Right lobe of liver (tissue), 6 donors: ENCODE results near the gene NCKAP5. TPM values are rescaled to one million over a fixed set of nuclear protein-coding genes. Genes with fewer than 3 reads are reported as not detected.

Source experiments
- ATAC-seq, 4 donors: fragments of 200-7000 bp; cut with Tn5 transposase; one replicate each; pipeline ENCODE4 v1.9.1; 2020; ENCODE audit warnings: mild to moderate bottlenecking in 4 of 4, moderate library complexity in 4 of 4
- DNase-seq, 3 donors: peaks; one replicate each; pipeline ENCODE4 v3.0.0-alpha.2; 2020
- H3K27ac ChIP-seq, 3 donors: fragments of 200-600 bp; one replicate each; pipeline ENCODE4 v1.8.0; 2022
- H3K27me3 ChIP-seq, 2 donors: fragments of 200-600 bp; one replicate each; pipeline ENCODE4 v1.8.0; 2022
- H3K36me3 ChIP-seq, 4 donors: fragments of 200-600 bp; sonication (generic) in 1 of 4; one replicate each; pipeline versions ENCODE4 v1.5.1 to v1.8.0; 2017 to 2022; ENCODE audit warnings: control low read depth in 1 of 4
- H3K4me1 ChIP-seq, 4 donors: fragments of 200-600 bp; sonication (generic) in 1 of 4; one replicate each; pipeline versions ENCODE4 v1.5.1 to v1.8.0; 2017 to 2022; ENCODE audit warnings: control low read depth in 1 of 4
- H3K4me3 ChIP-seq, 3 donors: fragments of 200-600 bp; one replicate each; pipeline ENCODE4 v1.8.0; 2022
- H3K9me3 ChIP-seq, 4 donors: fragments of 200-600 bp; sonication (generic) in 1 of 4; one replicate each; pipeline versions ENCODE4 v1.5.1 to v1.8.0; 2017 to 2022; ENCODE audit warnings: control low read depth in 1 of 4
- POLR2A ChIP-seq: fragments of 450-650 bp; IDR thresholded peaks from one replicate; pipeline ENCODE4 v1.6.1; 2017; ENCODE audit warnings: antibody characterized with exemption, mild to moderate bottlenecking
- WGBS: methylation state at CpG from one replicate; pipeline ENCODE4 v1.1.6; 2018; ENCODE audit warnings: low coverage, low lambda C conversion rate; ENCODE audit not compliant: insufficient coverage; ENCODE audit errors: missing lambda C conversion rate; 5-methylcytosine and 5-hydroxymethylcytosine counted together
- intact Hi-C, 2 donors: fragments of 100-400 bp; cut with DNase I; formaldehyde crosslinking; loops; one replicate each; pipeline versions ENCODE4 v1.11.2 to v1.14.1; 2022
- total RNA-seq, 6 experiments: library from RNA; depleted of rRNA in 2 of 6; stranded (reverse); fragments of >200 nt in 2 of 6; fragmentation: NEBNext Ultra II Directional in 3 of 6; extraction: Animal tissue kit (Norgen Biotek cat#: 25700) in 3 of 6; gene quantifications; one replicate each; pipeline versions ENCODE4 v1.1.0 to v1.2.4, GENCODE V29; 2016 to 2023
- TF ChIP-seq, protein P1 (sequence below), 4 donors: fragments of 200-600 bp in 3 of 4; fragments of 450-650 bp in 1 of 4; IDR thresholded peaks; one replicate each; pipeline versions ENCODE4 v1.5.1 to v1.8.0; 2016 to 2022; ENCODE audit warnings: antibody characterized with exemption in 4 of 4, mild to moderate bottlenecking in 2 of 4
- donor health status: DM: no; HTN: yes; CAD: no.
- donor health status: DM: no; HTN: no; CAD: no.
- donor health status: DM: no; HTN: no; CAD: no.
- donor health status: DM: no; HTN: yes; CAD: no.
- donor health status: DM: no; HTN: yes; CAD: no.

The NCKAP5 gene
- total RNA-seq, 6 experiments from 2014 or later, result 3.6 to 11.7 (median 6.9) TPM

DNA sequence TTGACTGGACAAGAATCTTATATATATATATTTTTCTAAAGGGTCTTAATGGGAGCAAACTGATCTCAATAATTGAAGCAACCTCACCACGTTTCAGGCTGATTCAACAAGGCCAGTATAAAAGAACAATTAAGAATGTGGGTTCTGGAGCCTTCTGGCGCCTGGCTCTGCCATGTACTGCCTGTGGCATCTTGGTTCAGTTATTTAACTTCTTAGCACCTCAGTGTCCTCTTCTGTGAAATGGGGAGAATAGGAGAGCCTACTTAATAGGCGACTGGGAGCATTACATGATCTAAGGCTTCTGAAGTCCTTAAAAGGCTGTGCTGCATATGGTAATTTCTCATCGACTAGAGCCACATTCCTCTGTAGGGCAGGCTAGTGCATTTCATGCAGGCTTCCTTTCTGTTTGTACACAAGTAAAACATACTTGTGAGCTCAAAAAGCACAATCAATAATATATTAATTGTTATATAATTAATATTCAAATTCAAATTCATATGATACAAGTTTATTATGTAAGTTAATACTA lies 779.9 kb downstream of the NCKAP5 start:
- no peak overlapping the region for H3K4me3 ChIP-seq
- H3K27me3 ChIP-seq, result no peaks in the 10 kb centered on the region
- H3K36me3 ChIP-seq, result no peaks in the 10 kb centered on the region
- ATAC-seq (no peak), DNase-seq (no peak)
- TF ChIP-seq, protein P1, sequence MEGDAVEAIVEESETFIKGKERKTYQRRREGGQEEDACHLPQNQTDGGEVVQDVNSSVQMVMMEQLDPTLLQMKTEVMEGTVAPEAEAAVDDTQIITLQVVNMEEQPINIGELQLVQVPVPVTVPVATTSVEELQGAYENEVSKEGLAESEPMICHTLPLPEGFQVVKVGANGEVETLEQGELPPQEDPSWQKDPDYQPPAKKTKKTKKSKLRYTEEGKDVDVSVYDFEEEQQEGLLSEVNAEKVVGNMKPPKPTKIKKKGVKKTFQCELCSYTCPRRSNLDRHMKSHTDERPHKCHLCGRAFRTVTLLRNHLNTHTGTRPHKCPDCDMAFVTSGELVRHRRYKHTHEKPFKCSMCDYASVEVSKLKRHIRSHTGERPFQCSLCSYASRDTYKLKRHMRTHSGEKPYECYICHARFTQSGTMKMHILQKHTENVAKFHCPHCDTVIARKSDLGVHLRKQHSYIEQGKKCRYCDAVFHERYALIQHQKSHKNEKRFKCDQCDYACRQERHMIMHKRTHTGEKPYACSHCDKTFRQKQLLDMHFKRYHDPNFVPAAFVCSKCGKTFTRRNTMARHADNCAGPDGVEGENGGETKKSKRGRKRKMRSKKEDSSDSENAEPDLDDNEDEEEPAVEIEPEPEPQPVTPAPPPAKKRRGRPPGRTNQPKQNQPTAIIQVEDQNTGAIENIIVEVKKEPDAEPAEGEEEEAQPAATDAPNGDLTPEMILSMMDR (IDR thresholded peaks at IDR 0.05), result no peak
- TF ChIP-seq POLR2A, result no peak
- H3K4me1 ChIP-seq, result no peaks in the 10 kb centered on the region
- H3K27ac ChIP-seq, result no peak overlapping the region
- intact Hi-C loops, result no loop called here
- 42% methylated on average over 3 of the region's 4 CpGs for WGBS
- no peaks in the 10 kb centered on the region for H3K9me3 ChIP-seq

DNA sequence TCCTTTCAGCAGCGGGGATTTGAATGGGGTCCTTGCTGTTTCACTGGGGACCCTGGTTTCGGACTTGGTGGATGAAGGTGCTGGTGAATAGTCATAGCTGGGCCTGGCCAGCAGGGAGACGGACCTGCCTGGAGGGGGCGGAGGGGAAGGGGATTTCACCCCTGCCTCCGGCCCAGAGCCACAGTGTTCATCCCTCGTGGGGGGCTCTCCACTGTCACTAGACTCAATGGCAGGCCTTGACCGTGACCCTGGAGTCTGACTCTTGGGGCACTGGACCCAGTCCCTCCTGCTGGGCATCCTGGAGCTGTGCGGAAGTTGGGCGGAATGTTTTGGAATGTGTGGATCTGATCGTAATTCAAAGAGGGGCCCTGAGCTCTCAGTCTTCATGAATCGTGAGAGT lies 784.4 kb downstream of the NCKAP5 start:
- Histone ChIP-seq H3K4me3 (no peak overlapping the region), H3K9me3 (no peaks in the 10 kb centered on the region), H3K36me3 (no peaks in the 10 kb centered on the region), H3K4me1 (no peaks in the 10 kb centered on the region), H3K27me3 (no peaks in the 10 kb centered on the region), H3K27ac (no peak overlapping the region)
- intact Hi-C loops, result no loop called here
- ATAC-seq, result no peak
- no peak for TF ChIP-seq POLR2A
- TF ChIP-seq, protein P1 (IDR thresholded peaks at IDR 0.05), result no peak
- 60% methylated on average over 1 of the region's 11 CpGs for WGBS
- DNase-seq, result no peak

DNA sequence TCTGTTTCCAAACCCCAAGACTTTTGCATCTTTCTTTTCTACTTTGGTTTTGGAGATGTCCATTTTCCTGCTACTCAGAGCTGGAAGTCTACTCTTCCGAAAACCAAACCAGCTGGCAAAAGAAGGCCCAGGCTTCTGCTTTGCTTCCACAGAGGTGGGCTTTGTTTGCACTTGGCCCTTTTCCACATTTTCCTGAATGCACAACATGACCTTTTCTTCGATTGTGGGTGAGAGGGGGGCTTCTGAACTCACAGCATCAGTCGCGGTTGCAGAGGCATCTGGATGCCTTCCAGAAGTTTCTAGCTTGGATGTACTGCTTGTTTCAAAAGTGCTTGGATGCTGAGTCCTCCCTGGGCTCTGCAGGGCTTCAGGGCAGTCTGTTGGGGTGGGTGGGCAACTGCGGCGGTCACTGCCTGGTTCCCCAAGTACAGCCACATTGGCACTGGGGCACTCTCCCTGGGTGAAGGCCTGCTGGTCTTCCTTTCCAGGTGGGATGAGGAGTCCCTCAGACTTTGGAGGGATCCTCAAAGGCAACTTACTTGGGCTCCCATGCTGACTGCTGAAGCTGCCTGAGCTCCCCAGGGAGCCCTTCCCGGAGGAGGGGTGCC lies 786.0 kb downstream of the NCKAP5 start:
- ATAC-seq (no peak), DNase-seq (no peak)
- Histone ChIP-seq H3K27me3 (no peaks in the 10 kb centered on the region), H3K9me3 (no peaks in the 10 kb centered on the region), H3K27ac (no peak overlapping the region), H3K36me3 (no peaks in the 10 kb centered on the region), H3K4me1 (no peaks in the 10 kb centered on the region), H3K4me3 (no peak overlapping the region)
- intact Hi-C loops, result no loop called here
- WGBS, result 88% methylated on average over 3 of the region's 7 CpGs
- TF ChIP-seq POLR2A, result no peak
- TF ChIP-seq, protein P1 (IDR thresholded peaks at IDR 0.05), result no peak

DNA sequence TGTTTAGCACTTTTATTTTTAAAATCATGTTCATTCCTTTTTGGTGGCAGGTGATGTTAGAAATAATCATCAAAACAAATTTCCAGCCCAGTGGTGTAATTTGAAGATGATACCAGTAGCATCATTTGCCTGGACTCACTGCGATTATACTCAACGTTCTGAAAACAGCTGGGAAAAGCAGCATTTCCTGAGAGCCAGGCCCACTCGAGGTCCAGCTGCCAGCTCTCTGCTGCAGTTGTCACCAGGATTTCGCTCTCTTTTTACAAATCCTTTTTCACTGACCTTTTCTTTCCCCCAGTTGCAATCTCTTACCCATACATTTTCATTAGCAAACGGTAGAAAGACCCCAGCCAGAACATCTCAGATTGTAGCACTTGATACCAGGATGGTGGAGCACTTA lies 787.6 kb downstream of the NCKAP5 start:
- Histone ChIP-seq H3K36me3 (no peaks in the 10 kb centered on the region), H3K27me3 (no peaks in the 10 kb centered on the region), H3K4me3 (no peak overlapping the region), H3K4me1 (no peaks in the 10 kb centered on the region), H3K9me3 (no peaks in the 10 kb centered on the region), H3K27ac (no peak overlapping the region)
- 73% methylated on average over 3 of the region's 5 CpGs for WGBS
- intact Hi-C loops, result no loop called here
- TF ChIP-seq POLR2A, result no peak
- TF ChIP-seq, protein P1 (IDR thresholded peaks at IDR 0.05), result no peak
- DNase-seq (no peak), ATAC-seq (no peak)
